Kidney tubule cell (primary cell): ENCODE measurements around the gene NKX6-2.
"Not testable (repeated sequence)": the region's sequence is repeated elsewhere in the genome, so short reads cannot be mapped to it uniquely, and the experiment has no call there.

ENCODE experiments used
- DNase-seq: peaks from one replicate; pipeline ENCODE4 v3.0.0-alpha.2; 2018; ENCODE audit warnings: low spot score

The NKX6-2 gene

GRCh38 chr10:132755166-132755711, 30.7 kb downstream of the NKX6-2 start:
- no peak for DNase-seq

- DNase-seq, result no peak
Observed at GRCh38 chr10:132754071-132754470, 31.9 kb downstream of the NKX6-2 start.

- DNase-seq, result no peak
Observed at GRCh38 chr10:132753596-132753995, 32.4 kb downstream of the NKX6-2 start.

- DNase-seq, result no peak
Observed at GRCh38 chr10:132752961-132753360, 33.0 kb downstream of the NKX6-2 start.

- no peak for DNase-seq
Observed at GRCh38 chr10:132752378-132752777, 33.6 kb downstream of the NKX6-2 start.

- DNase-seq, result no peak
Observed at GRCh38 chr10:132750936-132751335, 35.0 kb downstream of the NKX6-2 start.

- no peak for DNase-seq
Observed at GRCh38 chr10:132749371-132749795, 36.6 kb downstream of the NKX6-2 start.

- no peak for DNase-seq
Observed at GRCh38 chr10:132748545-132749370, 37.2 kb downstream of the NKX6-2 start.

- no peak for DNase-seq
Observed at GRCh38 chr10:132748135-132748534, 37.8 kb downstream of the NKX6-2 start.

GRCh38 chr10:132746801-132747625, 38.9 kb downstream of the NKX6-2 start:
- no peak for DNase-seq

GRCh38 chr10:132746386-132746785, 39.6 kb downstream of the NKX6-2 start:
- DNase-seq, result no peak

GRCh38 chr10:132745971-132746370, 40.0 kb downstream of the NKX6-2 start:
- no peak for DNase-seq

- DNase-seq, result no peak
Observed at GRCh38 chr10:132745511-132745910, 40.4 kb downstream of the NKX6-2 start.

- DNase-seq, result no peak
Observed at GRCh38 chr10:132744839-132745238, 41.1 kb downstream of the NKX6-2 start.

GRCh38 chr10:132743925-132744490, 41.9 kb downstream of the NKX6-2 start:
- no peak for DNase-seq

GRCh38 chr10:132743196-132743924, 42.6 kb downstream of the NKX6-2 start:
- DNase-seq, result not testable (repeated sequence)

GRCh38 chr10:132742837-132743194, 43.1 kb downstream of the NKX6-2 start:
- DNase-seq, result no peak

GRCh38 chr10:132742167-132742836, 43.6 kb downstream of the NKX6-2 start:
- DNase-seq, result no peak

GRCh38 chr10:132740588-132740987, 45.4 kb downstream of the NKX6-2 start:
- peak; percentile 39 for DNase-seq

- no peak for DNase-seq
Observed at GRCh38 chr10:132739225-132739613, 46.7 kb downstream of the NKX6-2 start.
